ENCODE measurements around the gene TRIP10. TPM values are rescaled to one million over a fixed set of nuclear protein-coding genes. Genes with fewer than 3 reads are reported as not detected.

Gene TRIP10
- total and polyA plus RNA-seq, 2 experiments from 2014 or later, result 54.1 to 67.8 TPM

- no peaks in the 10 kb centered on the region for H3K9me3 ChIP-seq (ENCODE audit: low read depth)
- no peak overlapping the region for H3K27ac ChIP-seq
- no peaks in the 10 kb centered on the region for H3K27me3 ChIP-seq
- DNase-seq (ENCODE audit: low read depth in 1 of 2, low spot score in 1 of 2), result no peak
- no peak overlapping the region for H3K4me3 ChIP-seq
- H3K36me3 ChIP-seq, result no peaks in the 10 kb centered on the region
- TF ChIP-seq, protein P1, sequence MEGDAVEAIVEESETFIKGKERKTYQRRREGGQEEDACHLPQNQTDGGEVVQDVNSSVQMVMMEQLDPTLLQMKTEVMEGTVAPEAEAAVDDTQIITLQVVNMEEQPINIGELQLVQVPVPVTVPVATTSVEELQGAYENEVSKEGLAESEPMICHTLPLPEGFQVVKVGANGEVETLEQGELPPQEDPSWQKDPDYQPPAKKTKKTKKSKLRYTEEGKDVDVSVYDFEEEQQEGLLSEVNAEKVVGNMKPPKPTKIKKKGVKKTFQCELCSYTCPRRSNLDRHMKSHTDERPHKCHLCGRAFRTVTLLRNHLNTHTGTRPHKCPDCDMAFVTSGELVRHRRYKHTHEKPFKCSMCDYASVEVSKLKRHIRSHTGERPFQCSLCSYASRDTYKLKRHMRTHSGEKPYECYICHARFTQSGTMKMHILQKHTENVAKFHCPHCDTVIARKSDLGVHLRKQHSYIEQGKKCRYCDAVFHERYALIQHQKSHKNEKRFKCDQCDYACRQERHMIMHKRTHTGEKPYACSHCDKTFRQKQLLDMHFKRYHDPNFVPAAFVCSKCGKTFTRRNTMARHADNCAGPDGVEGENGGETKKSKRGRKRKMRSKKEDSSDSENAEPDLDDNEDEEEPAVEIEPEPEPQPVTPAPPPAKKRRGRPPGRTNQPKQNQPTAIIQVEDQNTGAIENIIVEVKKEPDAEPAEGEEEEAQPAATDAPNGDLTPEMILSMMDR (IDR thresholded peaks at IDR 0.05; ENCODE audit: low read depth, low read length), result no peak
- H3K4me1 ChIP-seq (ENCODE audit: low read depth), result no peaks in the 10 kb centered on the region
These were observed 19.5 kb upstream of the TRIP10 start for GRCh38 chr19:6719992-6720368.

GRCh38 chr19:6720369-6721137 lies 18.9 kb upstream of the TRIP10 start, which contains the start of gene C3:
TSS of gene C3 (minus strand) at chr19:6720650. CDS start at chr19:6720589, 61 bp downstream.
- Histone ChIP-seq H3K27ac (no peak within 1 kb of the TSS), H3K4me3 (no peak within 1 kb of the TSS), H3K4me1 (ENCODE audit: low read depth) (no peaks in the 10 kb centered on the region), H3K27me3 (no peaks in the 10 kb centered on the region), H3K9me3 (ENCODE audit: low read depth) (no peaks in the 10 kb centered on the region), H3K36me3 (no peaks in the 10 kb centered on the region)
- TF ChIP-seq, protein P1 (IDR thresholded peaks at IDR 0.05; ENCODE audit: low read depth, low read length), result no peak
- DNase-seq (ENCODE audit: low read depth in 1 of 2, low spot score in 1 of 2), result peak in 1 of 2 donors; percentile 96

- Histone ChIP-seq H3K9me3 (ENCODE audit: low read depth) (no peaks in the 10 kb centered on the region), H3K36me3 (no peaks in the 10 kb centered on the region), H3K4me3 (no peak overlapping the region), H3K27ac (no peak overlapping the region), H3K27me3 (no peaks in the 10 kb centered on the region), H3K4me1 (ENCODE audit: low read depth) (no peaks in the 10 kb centered on the region)
- DNase-seq (ENCODE audit: low read depth in 1 of 2, low spot score in 1 of 2), result no peak
- TF ChIP-seq, protein P1 (IDR thresholded peaks at IDR 0.05; ENCODE audit: low read depth, low read length), result no peak
These were observed 18.4 kb upstream of the TRIP10 start for GRCh38 chr19:6721138-6721474.

DNA sequence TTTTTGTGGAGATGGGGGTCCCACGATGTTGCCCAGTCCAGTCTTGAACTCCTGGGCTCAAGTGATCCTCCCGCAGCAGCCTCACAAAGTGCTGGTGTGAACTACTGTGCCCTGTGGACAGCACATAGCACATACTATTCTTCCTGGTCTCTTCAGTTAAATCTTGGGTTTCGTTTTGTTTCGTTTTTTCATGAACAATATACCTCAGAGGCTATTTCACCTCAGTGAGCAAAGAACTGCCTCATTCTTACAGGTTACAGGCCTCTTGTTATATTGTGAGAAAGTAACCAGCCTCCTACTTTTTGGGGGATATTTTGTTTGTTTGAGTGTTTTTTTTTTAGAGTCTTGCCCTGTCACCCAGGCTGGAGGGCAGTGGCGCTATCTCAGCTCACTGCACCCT lies 17.7 kb upstream of the TRIP10 start:
- H3K27ac ChIP-seq, result no peak overlapping the region
- H3K4me1 ChIP-seq (ENCODE audit: low read depth), result no peaks in the 10 kb centered on the region
- H3K9me3 ChIP-seq (ENCODE audit: low read depth), result no peaks in the 10 kb centered on the region
- TF ChIP-seq, protein P1 (IDR thresholded peaks at IDR 0.05; ENCODE audit: low read depth, low read length), result no peak
- DNase-seq (ENCODE audit: low read depth in 1 of 2, low spot score in 1 of 2), result no peak
- H3K4me3 ChIP-seq, result no peak overlapping the region
- no peaks in the 10 kb centered on the region for H3K27me3 ChIP-seq
- H3K36me3 ChIP-seq, result no peaks in the 10 kb centered on the region

- no peaks in the 10 kb centered on the region for H3K27me3 ChIP-seq
- no peaks in the 10 kb centered on the region for H3K9me3 ChIP-seq (ENCODE audit: low read depth)
- TF ChIP-seq, protein P1 (IDR thresholded peaks at IDR 0.05; ENCODE audit: low read depth, low read length), result no peak
- H3K27ac ChIP-seq, result no peak overlapping the region
- peak in 1 of 2 donors; percentile 87 for DNase-seq (ENCODE audit: low read depth in 1 of 2, low spot score in 1 of 2)
- H3K4me1 ChIP-seq (ENCODE audit: low read depth), result no peaks in the 10 kb centered on the region
- H3K4me3 ChIP-seq, result no peak overlapping the region
- no peaks in the 10 kb centered on the region for H3K36me3 ChIP-seq
These were observed 16.3 kb upstream of the TRIP10 start for GRCh38 chr19:6723108-6723618.

Data from cardiac muscle cell (in vitro differentiated cells and primary cell).